ENCODE measurements around the gene BZW2.

DNA sequence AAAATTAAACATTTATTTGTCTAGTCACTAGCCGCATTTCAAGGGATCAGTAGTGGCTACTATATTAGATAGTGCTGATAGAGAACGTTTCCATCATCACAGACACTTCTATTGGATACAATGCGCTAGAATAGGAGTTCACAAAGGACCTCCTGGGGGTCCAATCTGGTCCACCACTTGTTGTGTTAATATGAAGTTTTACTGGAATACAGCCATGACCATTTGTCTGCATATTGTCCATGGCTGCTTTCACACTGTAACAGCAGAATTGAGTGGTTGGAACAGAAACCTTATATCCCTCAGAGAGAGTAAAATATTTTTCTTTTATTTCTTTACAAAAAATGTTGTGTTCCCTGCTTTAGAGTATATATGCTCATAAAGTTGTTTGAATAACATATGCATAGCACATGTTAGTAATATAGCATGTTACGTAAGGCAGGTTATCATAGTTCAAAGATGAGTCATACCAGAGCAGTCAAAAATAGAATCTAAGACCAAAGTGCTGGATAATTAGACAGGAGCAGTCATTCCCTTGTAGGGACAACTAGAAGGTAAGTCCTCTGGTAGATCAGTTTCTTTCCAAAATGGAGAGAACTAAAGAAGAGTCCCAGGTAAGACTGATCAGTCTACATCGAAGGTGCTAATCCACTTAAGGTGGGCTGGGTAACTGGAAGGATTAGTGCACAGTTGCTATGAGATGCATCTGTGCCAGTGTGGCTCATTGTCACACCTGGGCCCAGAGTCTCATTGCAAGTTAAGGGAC, 14.9 kb downstream of the BZW2 start:
- TF ChIP-seq EZH2 (IDR thresholded peaks at IDR 0.05) (no peak), POLR2AphosphoS5 (IDR thresholded peaks at IDR 0.05; ENCODE audit: borderline replicate concordance, low read depth, low read length) (no peak)

All from SK-N-MC (cell line).